Naive thymus-derived CD4-positive, alpha-beta T cell (primary cell): ENCODE data around the gene CACNG4. TPM values are rescaled to one million over a fixed set of nuclear protein-coding genes. Genes with fewer than 3 reads are reported as not detected.

Experiments
- ATAC-seq: fragments of 150-1000 bp; cut with Tn5 transposase; 2 replicates; pipeline ENCODE4 v1.10.0; 2021; ENCODE audit warnings: mild to moderate bottlenecking, moderate library complexity
- CTCF ChIA-PET: fragments of 350-600 bp; sonication (Branson Sonifier 250); formaldehyde crosslinking; loops from one replicate; lab custom pipeline; 2021; ENCODE audit warnings: antibody characterized with exemption; lab: Charles Lee
- POLR2A ChIA-PET: fragments of 350-600 bp; sonication (Branson Sonifier 250); formaldehyde crosslinking; loops from one replicate; lab custom pipeline; 2021; ENCODE audit warnings: antibody characterized with exemption, inconsistent platforms; lab: Charles Lee
- DNase-seq, 9 donors: peaks; one replicate each; pipeline versions ENCODE4 v3.0.0 to v3.0.0-alpha.2; 2020 to 2022; ENCODE audit warnings: mixed read lengths in 1 of 9
- H3K27ac ChIP-seq: one replicate; pipeline ENCODE4 v1.7.0; 2013; ENCODE audit warnings: mild to moderate bottlenecking, low read depth, low read length, moderate library complexity
- H3K27me3 ChIP-seq, 2 donors: one replicate each; pipeline ENCODE4 v1.7.0; 2013; ENCODE audit warnings: low read length in 2 of 2, mild to moderate bottlenecking in 2 of 2, moderate library complexity in 2 of 2; ENCODE audit not compliant: control insufficient read depth in 2 of 2, insufficient read depth in 2 of 2
- H3K36me3 ChIP-seq, 3 experiments: 1 replicate in 2 of 3; 2 replicates in 1 of 3; pipeline ENCODE4 v1.7.0; 2013; ENCODE audit warnings: low read length in 3 of 3, mild to moderate bottlenecking in 3 of 3, moderate library complexity in 1 of 3; ENCODE audit not compliant: insufficient read depth in 3 of 3, control insufficient read depth in 2 of 3
- H3K4me1 ChIP-seq, 2 donors: one replicate each; pipeline ENCODE4 v1.7.0; 2013; ENCODE audit warnings: low read length in 2 of 2, mild to moderate bottlenecking in 2 of 2, moderate library complexity in 1 of 2; ENCODE audit not compliant: control insufficient read depth in 2 of 2, insufficient read depth in 2 of 2
- H3K4me3 ChIP-seq: 2 replicates; pipeline ENCODE4 v1.7.0; 2013; ENCODE audit warnings: mild to moderate bottlenecking, low read length
- H3K9me3 ChIP-seq, 3 experiments: 1 replicate in 2 of 3; 2 replicates in 1 of 3; pipeline ENCODE4 v1.7.0; 2013; ENCODE audit warnings: low read length in 3 of 3; ENCODE audit not compliant: control insufficient read depth in 2 of 3
- H3K27ac Mint-ChIP-seq, 9 donors: one replicate each; pipeline ENCODE4 v1.8.0; 2020 to 2022; ENCODE audit warnings: mixed read lengths in 9 of 9, mild to moderate bottlenecking in 8 of 9, moderate library complexity in 5 of 9, inconsistent platforms in 2 of 9
- H3K27me3 Mint-ChIP-seq, 5 donors: one replicate each; pipeline ENCODE4 v1.8.0; 2021 to 2022; ENCODE audit warnings: mixed read lengths in 5 of 5, mild to moderate bottlenecking in 1 of 5
- H3K36me3 Mint-ChIP-seq, 5 donors: one replicate each; pipeline ENCODE4 v1.8.0; 2020 to 2022; ENCODE audit warnings: mixed read lengths in 5 of 5, mild to moderate bottlenecking in 3 of 5, inconsistent platforms in 1 of 5
- H3K4me1 Mint-ChIP-seq, 7 donors: one replicate each; pipeline ENCODE4 v1.8.0; 2020 to 2022; ENCODE audit warnings: mixed read lengths in 7 of 7, mild to moderate bottlenecking in 3 of 7, inconsistent platforms in 1 of 7
- H3K4me3 Mint-ChIP-seq, 10 donors: one replicate each; pipeline ENCODE4 v1.8.0; 2020 to 2022; ENCODE audit warnings: mild to moderate bottlenecking in 10 of 10, mixed read lengths in 10 of 10, moderate library complexity in 6 of 10, inconsistent platforms in 2 of 10
- H3K9me3 Mint-ChIP-seq, 11 donors: one replicate each; pipeline ENCODE4 v1.8.0; 2020 to 2022; ENCODE audit warnings: mixed read lengths in 11 of 11, mild to moderate bottlenecking in 4 of 11, inconsistent platforms in 1 of 11, moderate library complexity in 1 of 11
- intact Hi-C, 2 donors: fragments of 100-400 bp; cut with micrococcal nuclease; formaldehyde crosslinking; loops; one replicate each; pipeline ENCODE4 v1.15.1; 2023
- polyA plus RNA-seq, 2 donors: library from polyadenylated mRNA; unstranded; fragments of 300-500 nt; fragmentation: Illumina TruSeq; gene quantifications; one replicate each; pipeline ENCODE4 v1.2.3, GENCODE V29; 2021
- total RNA-seq, 6 experiments: library from RNA in 5 of 6; stranded (reverse) in 5 of 6; gene quantifications; 1 replicate in 5 of 6; 2 replicates in 1 of 6; pipeline ENCODE4 v1.2.3 and lab custom pipeline; 2021 to 2026

CACNG4 gene
- total and polyA plus RNA-seq, 7 experiments from 2014 or later = not detected

DNA sequence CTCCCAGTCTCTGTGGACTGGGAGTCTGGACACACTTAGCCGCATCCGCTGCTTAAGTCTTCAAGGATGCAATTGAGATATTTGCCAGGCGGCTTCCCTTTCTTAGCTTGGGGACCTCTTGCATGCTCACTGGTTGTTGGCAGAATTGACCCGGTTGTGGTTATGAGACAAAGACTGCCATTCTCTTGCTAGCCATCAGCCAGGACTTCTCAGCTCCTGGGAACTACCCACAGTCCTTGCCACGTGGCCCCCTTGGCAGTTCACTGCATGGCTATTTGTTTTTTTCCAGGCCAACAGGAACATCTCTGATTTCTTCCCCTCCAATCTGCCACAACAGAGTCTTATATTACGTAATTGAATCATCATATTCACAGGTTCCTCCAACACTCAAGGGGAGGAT, 25.5 kb downstream of the CACNG4 start:
- no peaks in the 10 kb centered on the region for H3K27me3 ChIP-seq
- H3K36me3 Mint-ChIP-seq = no peaks in the 10 kb centered on the region
- intact Hi-C loops = no loop called here
- H3K36me3 ChIP-seq = no peaks in the 10 kb centered on the region
- peaks cover 0 to 11% (median 0%) of the 10 kb centered on the region in 7 donors for H3K4me1 Mint-ChIP-seq
- no peaks in the 10 kb centered on the region for H3K9me3 ChIP-seq
- POLR2A ChIA-PET = no interaction called here
- H3K27ac Mint-ChIP-seq = no peak overlapping the region
- no peak overlapping the region for H3K4me3 Mint-ChIP-seq
- H3K27ac ChIP-seq = no peak overlapping the region
- H3K27me3 Mint-ChIP-seq = peaks cover 16 to 45% (median 26%) of the 10 kb centered on the region in 5 donors
- H3K4me1 ChIP-seq = no peaks in the 10 kb centered on the region
- H3K4me3 ChIP-seq = no peak overlapping the region
- ATAC-seq = no peak
- DNase-seq = no peak
- no peaks in the 10 kb centered on the region for H3K9me3 Mint-ChIP-seq
- CTCF ChIA-PET = no interaction called here

DNA sequence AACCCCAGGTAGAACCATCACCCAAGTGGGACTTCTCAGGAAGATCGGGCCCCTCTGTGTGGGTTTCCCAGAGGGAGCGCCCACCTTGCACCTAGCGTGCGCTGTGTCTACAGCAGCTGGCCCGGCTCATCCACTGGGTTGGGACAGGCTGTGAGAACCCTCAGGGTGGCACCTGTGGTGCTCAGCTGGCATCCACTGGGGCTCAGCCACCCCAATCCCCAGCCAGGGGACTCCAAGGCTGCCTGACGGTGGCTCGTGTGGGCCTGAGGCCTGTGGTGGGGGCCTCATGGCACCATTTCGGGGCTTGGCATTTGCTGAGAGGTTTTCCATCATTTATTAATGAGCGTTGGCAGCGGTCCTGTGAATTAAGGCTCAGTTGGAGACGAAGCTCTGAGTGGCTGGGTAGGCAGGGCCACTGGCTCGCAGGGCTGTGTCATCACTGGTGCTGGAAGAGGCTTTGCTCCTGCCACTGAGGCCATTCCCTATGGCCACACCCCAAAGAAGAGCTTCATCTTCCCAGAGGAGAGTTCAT, 28.5 kb downstream of the CACNG4 start:
- Histone ChIP-seq H3K9me3 (no peaks in the 10 kb centered on the region), H3K36me3 (no peaks in the 10 kb centered on the region), H3K27me3 (no peaks in the 10 kb centered on the region), H3K4me3 (no peak overlapping the region), H3K4me1 (no peaks in the 10 kb centered on the region), H3K27ac (no peak overlapping the region)
- DNase-seq (no peak), ATAC-seq (no peak)
- peaks cover 12 to 26% (median 17%) of the 10 kb centered on the region in 5 donors for H3K27me3 Mint-ChIP-seq
- no peaks in the 10 kb centered on the region for H3K36me3 Mint-ChIP-seq
- H3K9me3 Mint-ChIP-seq = peaks cover 0 to 3% (median 0%) of the 10 kb centered on the region in 11 donors
- POLR2A ChIA-PET = no interaction called here
- intact Hi-C loops = no loop called here
- CTCF ChIA-PET = no interaction called here
- peaks cover 0 to 5% (median 0%) of the 10 kb centered on the region in 7 donors for H3K4me1 Mint-ChIP-seq
- H3K27ac Mint-ChIP-seq = no peak overlapping the region
- H3K4me3 Mint-ChIP-seq = no peak overlapping the region

DNA sequence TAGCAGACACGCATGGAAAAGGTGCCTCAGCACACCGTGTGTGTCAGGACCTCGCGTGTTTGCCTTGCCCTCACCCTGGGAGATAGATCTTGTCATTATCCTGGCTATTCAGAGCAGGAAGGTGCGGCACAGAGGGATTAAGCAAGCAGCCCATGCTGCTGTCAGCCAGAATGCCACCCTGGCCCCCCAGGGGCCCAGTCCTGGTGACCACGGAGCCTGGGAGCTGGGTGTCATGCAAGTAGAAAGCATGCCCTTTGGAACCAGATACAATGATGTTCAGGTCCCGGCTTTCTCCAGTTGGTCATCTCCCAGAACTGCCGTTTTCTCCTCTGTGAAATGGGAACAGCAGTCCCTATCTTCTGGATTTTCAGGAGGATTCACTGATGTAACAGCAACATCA, 29.9 kb downstream of the CACNG4 start:
- no peak for ATAC-seq
- intact Hi-C loops = no loop called here
- CTCF ChIA-PET = no interaction called here
- Mint-ChIP-seq H3K36me3 (no peaks in the 10 kb centered on the region), H3K27me3 (peaks cover 6 to 21% (median 12%) of the 10 kb centered on the region in 5 donors), H3K4me3 (no peak overlapping the region), H3K9me3 (peaks cover 0 to 3% (median 0%) of the 10 kb centered on the region in 11 donors), H3K4me1 (no peaks in the 10 kb centered on the region), H3K27ac (peak overlapping the region in 1 of 9 donors; percentile 46)
- Histone ChIP-seq H3K4me3 (no peak overlapping the region), H3K9me3 (no peaks in the 10 kb centered on the region), H3K27ac (no peak overlapping the region), H3K4me1 (no peaks in the 10 kb centered on the region), H3K36me3 (no peaks in the 10 kb centered on the region), H3K27me3 (no peaks in the 10 kb centered on the region)
- POLR2A ChIA-PET = no interaction called here
- no peak for DNase-seq

GRCh38 chr17:66994930-66995535, 30.5 kb downstream of the CACNG4 start:
- ATAC-seq = no peak
- no peak overlapping the region for H3K4me3 Mint-ChIP-seq

DNA sequence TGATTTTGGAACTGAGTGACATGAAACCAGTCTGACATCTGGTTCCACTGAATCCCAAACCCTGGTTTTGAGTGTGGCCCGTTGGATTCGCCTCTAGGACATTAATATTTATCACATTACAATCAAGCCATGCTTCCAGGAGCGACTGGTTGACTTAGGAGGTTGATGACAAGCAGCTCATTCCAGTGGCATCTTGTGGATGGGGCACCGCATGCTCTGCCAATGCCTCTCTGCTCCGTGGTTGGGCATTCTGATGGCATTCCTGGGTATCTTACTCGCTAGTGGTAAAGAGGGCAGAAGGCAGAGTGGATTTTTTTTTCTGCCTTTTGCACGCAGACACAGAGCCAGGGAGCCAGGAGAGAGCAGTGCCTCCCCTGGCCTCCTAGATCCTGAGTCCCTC, 31.4 kb downstream of the CACNG4 start:
- H3K36me3 Mint-ChIP-seq = no peaks in the 10 kb centered on the region

More at GRCh38 chr17:66994930-66995535, 30.5 kb downstream of the CACNG4 start:
- Mint-ChIP-seq H3K4me1 (no peaks in the 10 kb centered on the region), H3K27me3 (peaks cover 5 to 16% (median 8%) of the 10 kb centered on the region in 5 donors), H3K9me3 (peaks cover 0 to 3% (median 0%) of the 10 kb centered on the region in 11 donors), H3K36me3 (no peaks in the 10 kb centered on the region), H3K27ac (no peak overlapping the region)
- no peak overlapping the region for H3K27ac ChIP-seq
- POLR2A ChIA-PET = no interaction called here
- no peak for DNase-seq
- no peaks in the 10 kb centered on the region for H3K36me3 ChIP-seq
- intact Hi-C loops = no loop called here
- H3K9me3 ChIP-seq = no peaks in the 10 kb centered on the region
- H3K4me3 ChIP-seq = no peak overlapping the region
- no peaks in the 10 kb centered on the region for H3K27me3 ChIP-seq
- CTCF ChIA-PET = interaction anchor here (0.5 kb wide), 1 partner anchor 823 kb away, joined by 3 read pairs; no protein-coding TSS in a partner anchor
- no peaks in the 10 kb centered on the region for H3K4me1 ChIP-seq

DNA sequence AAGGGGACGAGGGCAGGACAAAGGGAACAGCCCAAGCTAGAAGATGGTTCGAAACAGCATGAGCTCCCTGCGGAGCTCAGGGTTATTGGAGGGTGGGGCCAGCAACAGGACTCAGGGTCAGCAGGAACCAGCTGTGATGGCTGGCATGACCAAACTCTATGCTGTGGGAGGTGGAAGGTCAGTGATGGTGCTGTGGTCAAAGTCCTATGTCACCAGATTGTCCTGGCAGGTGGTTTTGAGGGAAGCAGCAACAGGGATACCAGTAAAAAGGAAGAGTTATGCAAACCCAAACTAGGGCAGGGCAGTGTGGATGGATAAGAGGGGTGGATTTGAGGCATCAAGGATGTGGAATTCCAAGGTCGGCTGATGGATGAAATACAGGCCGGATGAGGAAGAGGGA, 32.4 kb downstream of the CACNG4 start:
- intact Hi-C loops = no loop called here
- Mint-ChIP-seq H3K4me1 (no peaks in the 10 kb centered on the region), H3K27ac (peak overlapping the region in 1 of 9 donors; percentile 36), H3K36me3 (no peaks in the 10 kb centered on the region), H3K27me3 (peaks cover 0 to 9% (median 2%) of the 10 kb centered on the region in 5 donors), H3K9me3 (peaks cover 0 to 5% (median 0%) of the 10 kb centered on the region in 11 donors), H3K4me3 (no peak overlapping the region)
- ATAC-seq (no peak), DNase-seq (no peak)
- H3K4me3 ChIP-seq = no peak overlapping the region
- no peaks in the 10 kb centered on the region for H3K27me3 ChIP-seq
- ChIA-PET POLR2A (no interaction called here), CTCF (no interaction called here)
- H3K27ac ChIP-seq = no peak overlapping the region
- H3K4me1 ChIP-seq = no peaks in the 10 kb centered on the region
- H3K9me3 ChIP-seq = no peaks in the 10 kb centered on the region
- H3K36me3 ChIP-seq = no peaks in the 10 kb centered on the region

More for the DNA sequence above, 31.4 kb downstream of the CACNG4 start:
- DNase-seq (no peak), ATAC-seq (no peak)
- no peaks in the 10 kb centered on the region for H3K4me1 ChIP-seq
- POLR2A ChIA-PET = no interaction called here
- CTCF ChIA-PET = no interaction called here
- Mint-ChIP-seq H3K9me3 (peaks cover 0 to 5% (median 0%) of the 10 kb centered on the region in 11 donors), H3K4me3 (no peak overlapping the region), H3K27me3 (peaks cover 2 to 12% (median 8%) of the 10 kb centered on the region in 5 donors), H3K4me1 (no peaks in the 10 kb centered on the region), H3K27ac (no peak overlapping the region)
- no peaks in the 10 kb centered on the region for H3K27me3 ChIP-seq
- H3K9me3 ChIP-seq = no peaks in the 10 kb centered on the region
- no peak overlapping the region for H3K4me3 ChIP-seq
- intact Hi-C loops = no loop called here
- no peaks in the 10 kb centered on the region for H3K36me3 ChIP-seq
- no peak overlapping the region for H3K27ac ChIP-seq

DNA sequence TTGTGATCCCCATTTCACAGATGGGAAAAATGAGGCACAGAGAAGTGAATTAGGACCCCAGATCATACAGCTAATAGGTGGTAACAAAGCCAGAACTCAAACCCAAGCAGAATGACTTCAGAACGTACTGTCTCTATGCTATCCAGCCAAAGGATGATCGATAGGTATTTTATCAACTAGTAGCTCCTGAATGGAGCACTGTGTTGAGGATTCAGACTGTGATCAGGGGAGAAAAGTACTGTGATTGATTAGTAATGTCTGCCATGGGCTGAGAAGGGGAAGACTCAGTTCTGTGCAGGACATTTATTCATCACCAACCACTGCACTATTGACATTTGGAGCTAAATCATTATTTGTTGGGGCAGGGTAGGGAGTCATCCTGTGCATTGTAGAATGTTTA, 38.7 kb downstream of the CACNG4 start:
- H3K27ac Mint-ChIP-seq = no peak overlapping the region
- H3K27ac ChIP-seq = no peak overlapping the region
- intact Hi-C loops = no loop called here
- no peaks in the 10 kb centered on the region for H3K36me3 Mint-ChIP-seq
- no peaks in the 10 kb centered on the region for H3K9me3 ChIP-seq
- DNase-seq (no peak), ATAC-seq (no peak)
- H3K36me3 ChIP-seq = no peaks in the 10 kb centered on the region
- ChIA-PET POLR2A (no interaction called here), CTCF (no interaction called here)
- H3K4me1 Mint-ChIP-seq = no peaks in the 10 kb centered on the region
- peaks cover 0 to 19% (median 10%) of the 10 kb centered on the region in 5 donors for H3K27me3 Mint-ChIP-seq
- no peak overlapping the region for H3K4me3 ChIP-seq
- no peak overlapping the region for H3K4me3 Mint-ChIP-seq
- no peaks in the 10 kb centered on the region for H3K4me1 ChIP-seq
- H3K9me3 Mint-ChIP-seq = peaks cover 0 to 4% (median 1%) of the 10 kb centered on the region in 11 donors
- no peaks in the 10 kb centered on the region for H3K27me3 ChIP-seq
